Lung (tissue), 12 donors: ENCODE results near the gene SH3PXD2A. TPM values are rescaled to one million over a fixed set of nuclear protein-coding genes. Genes with fewer than 3 reads are reported as not detected.

Experiments used
- ATAC-seq: fragments of 200-7000 bp; cut with Tn5 transposase; one replicate; pipeline ENCODE4 v1.9.1; 2020; ENCODE audit warnings: moderate number of reproducible peaks; ENCODE audit not compliant: insufficient read depth, low FRiP score
- DNase-seq, 3 donors: peaks; one replicate each; pipeline ENCODE4 v3.0.0-alpha.2; 2013 to 2017
- H3K27ac ChIP-seq, 2 donors: one replicate each; pipeline ENCODE4 v1.5.1; 2013; ENCODE audit warnings: mild to moderate bottlenecking in 2 of 2, moderate library complexity in 2 of 2, control low read depth in 1 of 2, inconsistent platforms in 1 of 2, low read depth in 1 of 2, low read length in 1 of 2
- H3K27me3 ChIP-seq, 3 donors: one replicate each; pipeline ENCODE4 v1.5.1; 2013; ENCODE audit warnings: low read length in 2 of 3; ENCODE audit not compliant: control insufficient read depth in 3 of 3, insufficient read depth in 3 of 3
- H3K36me3 ChIP-seq, 4 donors: one replicate each; pipeline ENCODE4 v1.5.1; 2013; ENCODE audit warnings: low read length in 4 of 4, mild to moderate bottlenecking in 1 of 4, moderate library complexity in 1 of 4; ENCODE audit not compliant: control insufficient read depth in 4 of 4, insufficient read depth in 4 of 4
- H3K4me1 ChIP-seq, 5 donors: one replicate each; pipeline ENCODE4 v1.5.1; 2013; ENCODE audit warnings: low read length in 5 of 5, mild to moderate bottlenecking in 2 of 5, moderate library complexity in 1 of 5; ENCODE audit not compliant: control insufficient read depth in 5 of 5, insufficient read depth in 5 of 5
- H3K4me3 ChIP-seq: one replicate; pipeline ENCODE4 v1.5.1; 2013; ENCODE audit warnings: mild to moderate bottlenecking, control low read depth, moderate library complexity
- H3K9ac ChIP-seq, 2 donors: one replicate each; pipeline ENCODE4 v1.5.1; 2013; ENCODE audit warnings: low read length in 2 of 2, control low read depth in 1 of 2; ENCODE audit not compliant: insufficient read depth in 1 of 2
- H3K9me3 ChIP-seq, 4 donors: one replicate each; pipeline ENCODE4 v1.5.1; 2013; ENCODE audit warnings: low read length in 3 of 4, mild to moderate bottlenecking in 1 of 4, moderate library complexity in 1 of 4; ENCODE audit not compliant: control insufficient read depth in 4 of 4, insufficient read depth in 3 of 4
- WGBS, 2 donors: extraction: QIAGEN DNeasy Blood & Tissue Kit; methylation state at CpG; one replicate each; pipeline ENCODE4 v1.1.7; 2013; 5-methylcytosine and 5-hydroxymethylcytosine counted together
- polyA plus RNA-seq, 2 donors: library from polyadenylated mRNA; stranded (reverse); fragments of 200-250 nt; gene quantifications; one replicate each; pipeline ENCODE4 v1.2.1, GENCODE V29; 2013
- total RNA-seq, 2 donors: library from RNA; depleted of rRNA in 1 of 2; stranded (reverse); fragments of >200 nt in 1 of 2; gene quantifications; one replicate each; pipeline ENCODE4 v1.2.1, GENCODE V29; 2014 to 2021
- TF ChIP-seq, protein P1 (sequence below): IDR thresholded peaks from 2 replicates; pipeline ENCODE4 v1.5.1; 2012; ENCODE audit warnings: mild to moderate bottlenecking; ENCODE audit errors: control extremely low read depth, extremely low read depth
- donor health status: control.
- donor health status: control.
- donor health status: Bipolar disorder and iron deficiency.
- donor health status: healthy.
- donor health status: DM: yes; HTN: yes; CAD: no.

Gene SH3PXD2A
- total and polyA plus RNA-seq, 4 donors = 9.9 to 53.2 (median 29.2) TPM

DNA sequence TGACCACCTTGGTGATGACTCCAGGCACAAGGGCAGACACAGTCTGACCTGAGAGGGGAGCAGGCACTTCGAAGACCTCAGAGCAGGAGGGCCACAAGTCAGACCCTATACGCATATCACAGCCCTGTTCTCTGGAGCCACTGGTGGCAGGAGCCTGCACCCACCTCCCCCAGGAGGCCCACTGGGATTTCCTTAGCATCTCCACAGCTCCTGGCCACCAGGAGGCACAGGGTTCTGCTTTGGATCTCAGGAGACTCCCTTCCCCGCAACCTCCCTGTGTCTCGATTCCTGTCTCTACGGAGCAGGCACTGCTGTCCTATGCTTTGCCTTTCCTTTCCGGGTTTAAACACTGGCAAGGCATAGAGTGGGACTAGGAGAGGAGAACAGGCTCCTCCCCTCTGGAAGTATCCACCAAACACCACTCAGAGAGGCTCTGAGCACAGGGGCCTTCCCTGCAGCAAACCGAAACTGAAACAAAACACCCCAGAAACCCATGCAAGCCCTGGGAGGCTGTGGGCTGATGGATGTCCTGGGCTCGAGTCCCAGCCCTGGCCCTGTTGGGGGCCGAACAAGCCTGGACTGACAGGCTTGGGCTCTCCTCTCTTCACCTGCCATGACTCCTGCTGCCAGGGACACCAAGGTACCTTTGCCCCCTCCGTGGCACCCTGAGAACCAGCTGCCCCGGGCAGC lies 195.6 kb downstream of the SH3PXD2A start:
- Histone ChIP-seq H3K9me3 (peaks cover 0 to 4% (median under 1%) of the 10 kb centered on the region in 4 donors), H3K4me1 (peaks cover 0 to 33% (median 10%) of the 10 kb centered on the region in 5 donors), H3K4me3 (peak overlapping the region; percentile 80), H3K27me3 (no peaks in the 10 kb centered on the region), H3K9ac (peak overlapping the region; percentile 30 to 44), H3K27ac (peak overlapping the region; percentile 88 to 91), H3K36me3 (peaks cover 0 to 39% (median 23%) of the 10 kb centered on the region in 4 donors)
- WGBS, 2 donors = 22 to 37% methylated on average over 11 of the region's 11 CpGs
- TF ChIP-seq, protein P1, sequence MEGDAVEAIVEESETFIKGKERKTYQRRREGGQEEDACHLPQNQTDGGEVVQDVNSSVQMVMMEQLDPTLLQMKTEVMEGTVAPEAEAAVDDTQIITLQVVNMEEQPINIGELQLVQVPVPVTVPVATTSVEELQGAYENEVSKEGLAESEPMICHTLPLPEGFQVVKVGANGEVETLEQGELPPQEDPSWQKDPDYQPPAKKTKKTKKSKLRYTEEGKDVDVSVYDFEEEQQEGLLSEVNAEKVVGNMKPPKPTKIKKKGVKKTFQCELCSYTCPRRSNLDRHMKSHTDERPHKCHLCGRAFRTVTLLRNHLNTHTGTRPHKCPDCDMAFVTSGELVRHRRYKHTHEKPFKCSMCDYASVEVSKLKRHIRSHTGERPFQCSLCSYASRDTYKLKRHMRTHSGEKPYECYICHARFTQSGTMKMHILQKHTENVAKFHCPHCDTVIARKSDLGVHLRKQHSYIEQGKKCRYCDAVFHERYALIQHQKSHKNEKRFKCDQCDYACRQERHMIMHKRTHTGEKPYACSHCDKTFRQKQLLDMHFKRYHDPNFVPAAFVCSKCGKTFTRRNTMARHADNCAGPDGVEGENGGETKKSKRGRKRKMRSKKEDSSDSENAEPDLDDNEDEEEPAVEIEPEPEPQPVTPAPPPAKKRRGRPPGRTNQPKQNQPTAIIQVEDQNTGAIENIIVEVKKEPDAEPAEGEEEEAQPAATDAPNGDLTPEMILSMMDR = no peak
- peak; percentile 85 to 94 (median 92) for DNase-seq
- peak; percentile 80 for ATAC-seq

DNA sequence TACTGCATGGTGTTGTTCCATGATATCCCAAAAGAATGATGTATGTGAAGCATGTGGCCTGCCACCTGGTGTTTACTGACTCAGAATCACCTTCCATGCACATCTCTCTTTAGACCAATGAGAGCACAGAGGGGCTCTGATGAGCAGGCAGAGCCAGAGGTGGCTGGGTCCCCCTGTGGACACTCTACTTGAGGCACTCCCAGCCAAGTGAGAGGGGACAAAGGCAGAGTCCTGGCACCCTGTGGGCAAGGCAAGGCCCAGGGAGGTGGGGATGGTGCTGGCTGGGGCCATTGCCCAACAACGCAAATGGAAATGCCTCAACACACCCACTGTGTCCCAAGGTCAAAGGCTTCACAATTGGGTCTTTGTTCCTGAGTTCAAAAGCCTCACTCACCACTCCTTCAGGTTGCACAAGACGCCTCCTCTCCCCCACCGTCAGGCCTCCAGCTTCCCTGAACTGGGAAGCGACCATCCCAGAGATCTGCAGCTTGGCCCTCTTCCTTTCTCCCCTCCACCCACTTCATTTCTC lies 197.3 kb downstream of the SH3PXD2A start:
- Histone ChIP-seq H3K4me3 (no peak overlapping the region), H3K9me3 (peaks cover 0 to 4% (median under 1%) of the 10 kb centered on the region in 4 donors), H3K27ac (no peak overlapping the region), H3K4me1 (peaks cover 0 to 25% (median 4%) of the 10 kb centered on the region in 5 donors), H3K36me3 (peaks cover 0 to 39% (median 23%) of the 10 kb centered on the region in 4 donors), H3K9ac (no peak overlapping the region), H3K27me3 (no peaks in the 10 kb centered on the region)
- DNase-seq = no peak
- TF ChIP-seq, protein P1 = no peak
- 84 to 87% methylated on average over 4 of the region's 4 CpGs for WGBS, 2 donors
- ATAC-seq = no peak

DNA sequence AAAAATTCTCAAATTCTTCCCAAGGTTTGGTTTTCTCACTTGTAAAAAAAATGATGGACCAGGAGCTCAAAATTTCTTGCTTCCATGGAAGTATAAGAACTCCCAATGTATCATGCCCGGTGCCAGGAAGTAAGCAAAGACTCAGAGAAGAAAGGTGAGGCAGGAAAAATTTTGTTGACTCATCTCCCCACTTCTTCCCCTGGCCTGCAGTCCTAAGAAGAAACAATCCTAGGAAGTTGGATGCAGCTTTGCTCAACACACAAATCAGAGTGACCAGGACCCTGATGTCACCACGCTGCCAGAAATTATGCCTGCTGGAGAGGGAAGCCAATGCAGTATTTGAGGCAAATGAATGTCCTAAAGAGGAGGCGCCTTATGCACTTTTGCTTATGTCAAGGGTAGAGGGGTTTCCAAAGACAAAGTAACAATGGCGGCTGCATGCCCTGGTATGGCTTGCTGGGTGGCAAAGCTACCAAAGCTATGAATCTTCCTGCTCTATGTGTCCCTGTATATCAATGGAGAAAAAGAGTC lies 198.2 kb downstream of the SH3PXD2A start:
- Histone ChIP-seq H3K36me3 (peaks cover 0 to 39% (median 23%) of the 10 kb centered on the region in 4 donors), H3K4me3 (no peak overlapping the region), H3K9me3 (peaks cover 0 to 4% (median under 1%) of the 10 kb centered on the region in 4 donors), H3K27ac (no peak overlapping the region), H3K4me1 (peaks cover 0 to 28% (median 3%) of the 10 kb centered on the region in 5 donors), H3K27me3 (no peaks in the 10 kb centered on the region), H3K9ac (no peak overlapping the region)
- WGBS, 2 donors = 95 to 96% methylated on average over 4 of the region's 4 CpGs
- no peak for DNase-seq
- no peak for ATAC-seq
- TF ChIP-seq, protein P1 = no peak
